HG03521 (cell line): ENCODE results near the gene PRRT4.
A peak's percentile ranks its signal among the peaks of the same experiment; 100 is the strongest.

Experiments used
- ATAC-seq: cut with Tn5 transposase; IDR thresholded peaks from one replicate; pipeline ENCODE4 v1.9.1; 2021; ENCODE audit warnings: mild to moderate bottlenecking, moderate library complexity; ENCODE audit not compliant: unreplicated experiment

The PRRT4 gene

DNA sequence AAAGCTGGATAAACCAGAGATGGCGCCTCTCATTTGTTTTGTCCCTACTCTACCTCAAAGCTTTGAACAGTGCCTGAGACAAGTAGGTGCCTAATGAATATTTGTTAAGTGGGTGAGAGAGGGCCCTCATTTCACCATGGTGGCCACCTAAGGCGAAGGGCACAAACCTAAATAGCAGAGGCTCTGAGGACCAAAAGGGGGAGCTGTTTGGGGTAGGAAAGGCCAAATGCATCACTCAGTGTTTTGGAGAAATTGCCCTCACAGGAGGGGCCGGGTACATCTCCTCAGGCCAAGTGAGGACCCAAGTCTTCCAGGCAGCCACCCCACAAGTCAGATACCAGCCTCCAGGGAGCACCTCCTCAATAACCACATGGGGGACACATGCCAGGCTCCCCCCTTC is 34.3 kb upstream of the PRRT4 start:
- no peak for ATAC-seq

DNA sequence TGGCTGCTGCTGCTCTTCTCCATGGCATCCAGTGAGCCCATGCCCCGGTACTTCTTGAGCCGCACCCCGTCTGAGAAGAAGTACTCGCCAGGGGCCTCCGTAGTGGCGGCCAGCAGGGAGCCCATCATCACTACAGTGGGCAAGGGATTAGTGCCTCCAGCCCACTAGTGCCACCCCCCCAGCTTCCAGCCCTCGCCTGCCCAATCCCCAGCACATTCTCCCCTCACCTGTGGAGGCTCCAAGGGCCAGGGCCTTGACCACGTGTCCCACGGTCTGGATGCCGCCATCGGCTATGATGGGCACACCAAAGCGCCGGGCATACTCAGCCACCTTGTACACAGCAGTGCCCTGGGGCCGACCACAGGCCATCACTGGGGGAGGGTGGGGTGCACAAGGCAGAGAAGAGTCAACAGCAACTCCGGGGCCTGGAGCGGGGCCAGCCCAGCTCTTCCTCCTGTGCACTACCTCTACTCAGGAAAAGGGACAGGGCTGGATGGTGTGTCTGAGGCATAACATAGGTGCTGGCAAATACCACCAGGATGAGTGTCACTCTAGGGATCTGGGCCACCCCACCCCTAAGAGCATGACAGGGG is 33.5 kb upstream of the PRRT4 start:
- no peak for ATAC-seq

DNA sequence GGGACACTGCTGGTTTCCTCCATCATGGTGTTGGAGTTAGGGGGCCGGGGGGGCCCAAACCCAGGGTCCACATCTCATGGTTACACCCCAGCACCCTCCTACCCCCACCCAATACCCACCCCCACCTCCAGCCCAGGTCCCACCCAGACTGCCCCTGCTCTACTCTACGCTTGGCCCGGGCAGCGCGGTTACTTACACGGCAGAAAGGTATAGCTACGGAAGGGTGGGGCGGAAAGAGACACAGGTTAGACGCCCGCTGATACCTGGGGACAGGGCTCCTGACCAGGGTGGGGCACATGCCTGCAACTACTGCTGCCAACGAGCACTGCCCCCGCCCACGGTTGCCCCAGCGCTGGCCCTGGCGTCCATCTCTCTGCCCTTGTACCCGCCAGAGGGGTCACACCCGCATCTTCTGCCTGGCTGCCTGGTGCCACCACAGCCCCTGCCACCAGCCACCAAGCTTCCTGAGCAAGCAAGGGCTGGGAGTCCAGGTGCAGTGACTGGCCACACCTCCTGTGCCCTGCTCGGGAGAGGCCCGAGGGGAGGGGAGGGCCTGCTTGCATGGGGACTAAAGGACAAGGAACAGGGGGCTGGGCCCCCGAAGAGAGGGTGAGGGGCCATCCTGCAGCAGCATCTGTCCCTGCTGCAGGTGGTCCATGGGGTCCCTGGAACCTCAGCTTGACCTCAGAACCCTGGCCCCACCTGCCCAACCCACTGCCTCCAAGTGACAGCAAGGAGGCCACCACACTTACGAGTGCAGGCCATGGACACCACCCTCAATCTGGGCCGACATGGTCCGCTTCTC is 32.2 kb upstream of the PRRT4 start:
- ATAC-seq, result no peak

- no peak for ATAC-seq
These were observed 31.2 kb upstream of the PRRT4 start for GRCh38 chr7:128392446-128393327.

DNA sequence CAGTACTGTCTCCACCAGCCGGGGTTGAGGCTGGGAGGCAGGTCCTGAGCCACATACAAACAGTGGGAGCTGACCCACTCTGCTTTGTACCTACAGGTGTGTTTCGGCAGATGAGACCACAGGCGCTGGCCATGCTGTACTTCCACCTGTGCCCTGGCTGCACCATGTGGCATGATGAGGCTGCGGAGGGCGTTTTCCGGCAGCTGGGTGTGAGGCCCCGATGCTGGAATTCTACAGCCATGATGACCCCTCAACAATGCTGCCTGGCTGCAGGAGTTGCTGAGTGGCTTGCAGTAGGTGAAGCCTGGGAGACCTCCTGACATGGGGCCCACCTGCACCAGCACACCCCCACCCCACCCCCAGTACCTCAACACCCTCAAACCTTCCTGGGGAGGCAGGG is 30.3 kb upstream of the PRRT4 start:
- no peak for ATAC-seq

DNA sequence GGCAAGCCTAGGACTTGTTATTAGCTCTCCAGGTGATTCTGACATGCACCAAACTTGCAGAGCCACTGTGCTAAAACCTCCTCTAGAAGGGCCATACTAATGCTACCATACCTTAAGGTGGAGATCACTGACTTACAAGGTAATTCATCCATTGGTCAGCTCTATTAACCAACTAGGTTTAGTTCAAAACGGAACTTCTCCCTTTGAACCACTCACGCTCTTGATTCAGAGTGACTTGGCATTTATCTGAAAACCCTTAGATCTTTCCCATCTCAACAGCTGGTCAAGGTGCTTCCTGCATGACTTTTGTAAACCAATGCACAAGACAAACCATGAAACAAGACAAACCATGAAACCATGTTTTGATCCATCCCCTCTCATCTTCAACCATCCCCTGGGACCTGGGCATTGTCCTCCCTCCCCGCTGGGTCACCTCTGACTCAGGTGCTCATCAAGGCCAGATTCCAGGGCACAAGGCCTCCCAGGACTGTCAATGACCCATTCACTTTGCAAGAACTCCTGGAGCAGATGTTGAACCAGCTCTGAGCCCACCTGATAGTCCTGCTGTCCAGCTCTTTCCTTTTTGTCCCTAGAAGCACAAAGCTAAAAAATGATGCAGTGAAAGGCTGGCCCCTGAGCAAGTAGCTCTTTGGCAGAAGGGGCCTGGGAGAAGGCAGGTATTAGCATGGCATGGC is 29.5 kb upstream of the PRRT4 start:
- no peak for ATAC-seq

DNA sequence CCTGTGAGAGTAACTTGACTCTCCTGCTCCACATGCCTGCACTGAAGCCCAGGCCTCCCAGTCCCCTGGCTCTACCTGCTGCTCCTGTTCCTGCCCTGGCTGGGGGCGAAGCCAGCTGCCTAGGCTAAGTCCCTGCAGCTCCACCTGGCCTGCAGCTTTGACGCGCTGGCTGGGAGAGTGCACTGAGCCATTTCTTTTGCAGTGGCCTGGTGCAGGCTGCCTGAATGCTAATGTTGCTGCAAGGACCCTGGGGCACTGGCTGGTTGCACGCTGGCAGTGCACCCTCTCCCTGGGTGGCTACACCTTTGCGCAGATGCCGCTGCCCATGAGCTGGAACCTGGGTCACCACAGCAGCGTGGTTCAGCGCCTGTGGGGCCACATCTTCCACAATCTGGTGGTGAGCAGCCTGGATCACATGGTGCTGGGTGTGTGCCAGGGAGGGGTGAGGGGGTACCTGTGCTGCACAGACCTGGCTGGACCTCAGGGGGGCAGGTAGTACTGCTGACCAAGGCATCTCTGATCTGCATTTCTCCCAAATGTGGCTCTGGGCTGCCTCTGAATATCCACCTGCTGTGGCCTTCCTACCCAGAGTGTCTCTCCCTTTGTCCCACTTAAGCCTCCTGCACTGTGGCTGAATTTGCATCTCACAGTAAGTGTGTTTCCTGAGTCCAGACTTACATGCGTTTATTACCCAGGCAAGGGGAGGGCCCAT is 28.3 kb upstream of the PRRT4 start:
- no peak for ATAC-seq

GRCh38 chr7:128389085-128389617 is 27.7 kb upstream of the PRRT4 start:
- no peak for ATAC-seq

DNA sequence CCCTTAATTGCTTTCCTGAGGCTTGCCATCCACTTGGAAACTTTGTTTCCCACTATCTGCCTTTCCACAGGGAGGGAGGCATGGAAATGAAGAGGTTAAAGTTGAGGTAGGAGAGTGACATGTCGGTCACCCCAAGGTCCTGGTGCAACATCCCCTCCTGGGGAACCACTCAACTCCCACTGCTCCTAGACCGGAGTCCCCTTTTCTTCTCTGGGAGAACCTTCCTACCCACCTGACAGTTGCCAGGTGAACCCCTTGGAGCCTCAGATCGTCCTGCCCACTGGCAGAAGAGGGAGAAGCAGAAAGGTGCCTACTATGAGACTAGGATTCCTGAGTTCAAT is 26.6 kb upstream of the PRRT4 start:
- ATAC-seq, result no peak

- ATAC-seq, result peak; percentile 65
These were observed 26.0 kb upstream of the PRRT4 start for GRCh38 chr7:128387216-128388144.

DNA sequence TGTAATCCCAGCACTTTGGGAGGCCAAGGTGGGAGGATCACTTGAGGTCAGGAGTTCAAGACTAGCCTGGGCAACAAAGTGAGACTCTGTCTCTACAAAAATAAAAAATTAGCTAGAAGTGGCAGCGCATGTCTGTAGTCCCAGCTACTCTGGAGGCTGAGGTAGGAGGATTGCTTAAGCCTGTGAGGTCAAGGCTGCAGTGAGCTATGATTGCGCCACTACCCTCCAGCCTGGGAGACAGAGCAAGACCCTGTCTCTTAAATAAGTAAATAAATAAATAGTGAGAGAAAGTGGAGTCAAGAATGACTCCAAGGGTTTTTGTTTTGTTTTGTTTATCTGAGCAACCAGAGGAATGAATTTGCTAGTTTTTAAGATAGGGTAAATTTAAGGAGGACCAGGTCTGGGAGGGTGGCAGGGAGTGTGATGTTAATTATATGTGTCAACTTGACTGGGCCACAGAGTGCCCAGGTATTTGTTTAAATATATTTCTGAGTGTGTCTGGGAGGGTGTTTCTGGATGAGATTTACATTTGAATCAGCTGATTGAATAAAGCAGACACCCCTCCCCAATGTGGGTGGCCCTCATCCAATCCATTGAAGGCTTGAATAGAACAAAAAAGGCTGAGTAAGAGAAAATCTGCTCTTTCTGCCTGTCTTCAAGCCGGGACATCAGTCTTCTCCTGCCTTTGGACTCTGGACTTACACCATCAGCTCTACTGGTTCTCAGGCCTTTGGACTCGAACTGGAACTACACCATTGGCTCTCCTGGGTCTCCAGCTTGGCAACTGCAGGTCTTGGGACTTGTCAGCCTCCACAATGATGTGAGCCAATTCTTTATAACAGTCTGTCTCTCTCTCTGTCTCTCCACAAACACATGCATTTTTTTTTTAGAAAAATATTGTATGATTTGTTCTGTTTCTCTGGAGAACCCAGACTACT is 24.8 kb upstream of the PRRT4 start:
- ATAC-seq, result no peak

DNA sequence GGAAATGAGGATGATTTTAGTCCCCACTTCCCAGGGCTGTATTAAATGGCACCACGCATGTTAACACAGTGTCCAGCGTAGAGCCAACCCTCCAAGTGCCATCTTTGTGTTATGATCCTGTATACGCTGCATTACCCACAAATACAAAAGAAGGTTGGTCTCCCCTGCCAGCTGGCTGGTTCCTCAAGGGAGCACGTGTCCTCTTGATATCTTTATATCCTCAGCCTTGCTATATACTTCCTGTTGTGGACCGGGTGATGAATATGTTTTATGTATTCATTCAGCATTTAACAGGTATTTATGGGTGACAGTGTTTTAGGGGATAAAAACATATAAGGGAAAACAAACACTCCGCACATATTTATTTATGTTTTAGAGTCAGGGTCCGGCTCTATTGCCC is 23.2 kb upstream of the PRRT4 start:
- no peak for ATAC-seq

DNA sequence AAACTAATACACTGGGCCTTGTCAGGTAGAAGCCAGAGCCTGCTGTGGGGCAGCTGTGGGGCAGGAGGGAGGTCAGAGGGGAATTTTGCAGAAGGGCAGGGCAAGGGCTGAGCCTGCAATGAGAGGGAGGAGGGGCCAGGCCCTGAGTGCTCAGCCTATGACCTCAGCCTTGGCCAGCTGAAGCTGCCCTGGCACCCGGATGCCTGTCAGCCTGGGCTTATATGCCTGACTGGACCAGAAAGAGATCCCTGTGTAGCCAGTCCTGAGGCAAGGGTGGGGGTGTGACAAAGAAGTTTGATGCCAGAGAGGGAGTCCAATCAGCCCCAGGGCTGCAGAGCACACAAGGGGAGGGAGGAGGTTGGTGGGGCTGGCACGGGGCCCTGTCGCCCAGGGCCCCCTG is 22.3 kb upstream of the PRRT4 start:
- no peak for ATAC-seq

- ATAC-seq, result no peak
These were observed 19.8 kb upstream of the PRRT4 start for GRCh38 chr7:128381161-128381821.

GRCh38 chr7:128380483-128381106 is 19.1 kb upstream of the PRRT4 start:
- no peak for ATAC-seq

- ATAC-seq, result no peak
These were observed 18.5 kb upstream of the PRRT4 start for GRCh38 chr7:128379900-128380479.

DNA sequence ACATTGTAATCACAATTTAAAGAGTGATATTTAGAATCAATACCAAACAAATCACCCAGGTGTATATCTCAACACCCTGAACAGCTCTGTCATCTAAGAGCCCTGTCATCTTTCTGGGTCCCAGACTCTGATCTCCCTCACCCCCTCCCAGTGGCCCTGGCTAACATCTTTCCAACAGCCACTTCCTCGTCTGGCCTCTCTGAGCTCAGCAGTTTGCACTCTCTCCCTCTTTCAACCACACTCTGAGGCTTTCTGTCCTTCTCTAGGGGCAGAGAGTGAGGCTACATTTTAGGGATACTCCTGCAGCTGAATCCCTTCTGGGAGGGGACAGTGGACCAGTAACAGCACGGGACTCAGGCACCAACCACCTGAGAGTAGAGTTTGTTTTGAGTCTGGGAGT is 17.1 kb upstream of the PRRT4 start:
- ATAC-seq, result no peak
